ENCODE data around the gene OR52E2. TPM values are rescaled to one million over a fixed set of nuclear protein-coding genes. Genes with fewer than 3 reads are reported as not detected.

OR52E2 gene
- total and polyA plus RNA-seq, 12 donors: not detected

- H3K27me3 ChIP-seq: no peaks in the 10 kb centered on the region
- ATAC-seq: no peak
- no peaks in the 10 kb centered on the region for H3K36me3 ChIP-seq
- H3K4me3 ChIP-seq: no peak overlapping the region
- H3K9me3 ChIP-seq: no peaks in the 10 kb centered on the region
- H3K27ac ChIP-seq: no peak overlapping the region
- DNase-seq: no peak
- no peaks in the 10 kb centered on the region for H3K4me1 ChIP-seq
- intact Hi-C loops (cut with DNase I): no loop called here
- TF ChIP-seq, protein P1, sequence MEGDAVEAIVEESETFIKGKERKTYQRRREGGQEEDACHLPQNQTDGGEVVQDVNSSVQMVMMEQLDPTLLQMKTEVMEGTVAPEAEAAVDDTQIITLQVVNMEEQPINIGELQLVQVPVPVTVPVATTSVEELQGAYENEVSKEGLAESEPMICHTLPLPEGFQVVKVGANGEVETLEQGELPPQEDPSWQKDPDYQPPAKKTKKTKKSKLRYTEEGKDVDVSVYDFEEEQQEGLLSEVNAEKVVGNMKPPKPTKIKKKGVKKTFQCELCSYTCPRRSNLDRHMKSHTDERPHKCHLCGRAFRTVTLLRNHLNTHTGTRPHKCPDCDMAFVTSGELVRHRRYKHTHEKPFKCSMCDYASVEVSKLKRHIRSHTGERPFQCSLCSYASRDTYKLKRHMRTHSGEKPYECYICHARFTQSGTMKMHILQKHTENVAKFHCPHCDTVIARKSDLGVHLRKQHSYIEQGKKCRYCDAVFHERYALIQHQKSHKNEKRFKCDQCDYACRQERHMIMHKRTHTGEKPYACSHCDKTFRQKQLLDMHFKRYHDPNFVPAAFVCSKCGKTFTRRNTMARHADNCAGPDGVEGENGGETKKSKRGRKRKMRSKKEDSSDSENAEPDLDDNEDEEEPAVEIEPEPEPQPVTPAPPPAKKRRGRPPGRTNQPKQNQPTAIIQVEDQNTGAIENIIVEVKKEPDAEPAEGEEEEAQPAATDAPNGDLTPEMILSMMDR (IDR thresholded peaks at IDR 0.05): no peak
Measured at GRCh38 chr11:5083602-5084001, 24.2 kb upstream of the OR52E2 start.

DNA sequence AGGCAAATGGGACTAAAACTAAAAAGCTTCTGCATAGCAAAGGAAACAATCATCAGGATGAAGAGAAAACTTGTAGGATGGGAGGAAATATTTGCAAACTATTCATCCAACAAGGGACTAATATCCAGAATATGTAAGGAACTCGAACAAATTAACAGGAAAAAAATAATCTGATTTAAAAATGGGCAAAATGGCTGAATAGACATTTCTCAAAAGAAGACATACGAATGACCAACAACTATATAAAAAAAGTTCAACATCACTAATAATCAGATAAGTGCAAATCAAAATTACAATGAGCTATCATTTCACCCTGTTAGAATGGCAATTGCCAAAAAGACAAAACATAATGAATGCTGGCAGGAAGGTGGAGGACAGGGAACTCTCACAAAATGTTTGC is 22.0 kb upstream of the OR52E2 start:
- Histone ChIP-seq H3K9me3 (no peaks in the 10 kb centered on the region), H3K27me3 (peaks cover 0 to 4% (median 0%) of the 10 kb centered on the region in 7 donors), H3K4me3 (no peak overlapping the region), H3K27ac (no peak overlapping the region), H3K36me3 (no peaks in the 10 kb centered on the region), H3K4me1 (no peaks in the 10 kb centered on the region)
- 63 to 69% methylated on average over 2 of the region's 2 CpGs for WGBS, 2 donors
- TF ChIP-seq, protein P1 (IDR thresholded peaks at IDR 0.05): no peak
- no peak for ATAC-seq
- DNase-seq: no peak
- intact Hi-C loops (cut with DNase I): no loop called here

DNA sequence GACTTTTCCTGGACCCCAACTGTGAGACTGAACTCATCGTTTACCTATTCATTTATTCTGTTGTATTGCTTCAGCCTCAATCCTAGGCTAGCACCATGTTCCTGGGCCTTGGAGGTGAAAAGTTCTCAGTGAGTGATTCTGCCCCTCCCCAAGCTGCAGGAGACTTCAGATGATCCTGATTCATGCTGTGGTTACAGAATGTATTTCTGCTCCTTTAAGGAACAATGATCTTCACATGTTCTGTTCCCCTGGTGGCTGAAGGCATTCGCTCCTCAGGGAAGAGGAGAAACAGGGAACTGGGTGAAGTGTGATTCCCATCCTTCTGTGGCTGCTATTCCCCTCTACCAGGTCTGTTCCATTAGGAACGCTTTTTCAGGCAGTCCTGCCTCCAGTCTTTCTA is 12.4 kb upstream of the OR52E2 start:
- Histone ChIP-seq H3K36me3 (no peaks in the 10 kb centered on the region), H3K4me1 (no peaks in the 10 kb centered on the region), H3K4me3 (no peak overlapping the region), H3K9me3 (no peaks in the 10 kb centered on the region), H3K27me3 (peaks cover 0 to 4% (median 0%) of the 10 kb centered on the region in 7 donors), H3K27ac (no peak overlapping the region)
- intact Hi-C loops (cut with DNase I): no loop called here
- 47 to 67% methylated on average over 3 of the region's 3 CpGs for WGBS, 2 donors
- TF ChIP-seq, protein P1 (IDR thresholded peaks at IDR 0.05): no peak
- no peak for ATAC-seq
- DNase-seq: no peak

DNA sequence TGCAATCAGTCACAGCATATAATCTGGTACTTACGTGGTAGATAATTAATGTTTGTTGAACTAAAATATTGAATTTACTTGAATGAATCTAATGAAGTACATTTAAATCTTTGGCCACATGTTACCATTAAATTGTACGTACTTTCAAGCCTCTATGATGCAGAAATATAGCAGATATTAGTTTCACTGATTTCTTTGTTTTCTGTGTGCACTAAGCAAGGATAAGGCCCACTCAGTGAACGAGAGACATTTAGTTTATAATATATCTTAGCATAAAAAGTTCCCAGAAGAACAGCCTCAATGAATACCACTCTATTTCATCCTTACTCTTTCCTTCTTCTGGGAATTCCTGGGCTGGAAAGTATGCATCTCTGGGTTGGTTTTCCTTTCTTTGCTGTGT is 9.8 kb upstream of the OR52E2 start, which contains the start of gene OR52E1:
OR52E1 (plus strand) TSS at position 301 of the 400 bp plus-strand sequence.
- H3K4me3 ChIP-seq: no peak within 1 kb of the TSS
- H3K9me3 ChIP-seq: no peaks in the 10 kb centered on the region
- TF ChIP-seq, protein P1 (IDR thresholded peaks at IDR 0.05): no peak
- no peaks in the 10 kb centered on the region for H3K4me1 ChIP-seq
- ATAC-seq (no peak), DNase-seq (no peak)
- H3K27ac ChIP-seq: no peak within 1 kb of the TSS
- no peaks in the 10 kb centered on the region for H3K36me3 ChIP-seq
- 60 to 61% methylated on average over 3 of the region's 3 CpGs for WGBS, 2 donors
- H3K27me3 ChIP-seq: peaks cover 0 to 4% (median 0%) of the 10 kb centered on the region in 7 donors
- intact Hi-C loops (cut with DNase I): no loop called here

Data from heart right ventricle (tissue), 16 donors.